ENCODE measurements around the gene ADGRV1. TPM values are rescaled to one million over a fixed set of nuclear protein-coding genes. Genes with fewer than 3 reads are reported as not detected.
A peak's percentile ranks its signal among the peaks of the same experiment; 100 is the strongest.
"Not testable (repeated sequence)": the region's sequence is repeated elsewhere in the genome, so short reads cannot be mapped to it uniquely, and the experiment has no call there.

The ADGRV1 gene
- total RNA-seq, 1 experiment from 2014 or later = 21.4 TPM

DNA sequence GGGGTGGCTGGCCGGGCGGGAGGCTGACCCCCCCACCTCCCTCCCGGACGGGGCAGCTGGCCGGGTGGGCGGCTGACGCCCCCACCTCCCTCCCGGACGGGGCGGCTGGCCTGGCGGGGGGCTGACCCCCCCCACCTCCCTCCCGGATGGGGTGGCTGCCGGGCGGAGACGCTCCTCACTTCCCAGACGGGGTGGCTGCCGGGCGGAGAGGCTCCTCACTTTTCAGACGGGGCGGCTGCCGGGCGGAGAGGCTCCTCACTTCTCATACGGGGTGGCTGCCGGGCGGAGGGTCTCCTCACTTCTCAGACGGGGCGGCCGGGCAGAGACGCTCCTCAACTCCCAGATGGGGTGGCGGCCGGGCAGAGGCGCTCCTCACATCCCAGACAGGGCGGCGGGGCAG, 37.2 kb downstream of the ADGRV1 start:
- H3K36me3 ChIP-seq; H3K27me3 ChIP-seq; H3K4me3 ChIP-seq; DNase-seq; H3K27ac ChIP-seq; H3K9me3 ChIP-seq (replicated peaks); H3K4me1 ChIP-seq: not testable (repeated sequence)

DNA sequence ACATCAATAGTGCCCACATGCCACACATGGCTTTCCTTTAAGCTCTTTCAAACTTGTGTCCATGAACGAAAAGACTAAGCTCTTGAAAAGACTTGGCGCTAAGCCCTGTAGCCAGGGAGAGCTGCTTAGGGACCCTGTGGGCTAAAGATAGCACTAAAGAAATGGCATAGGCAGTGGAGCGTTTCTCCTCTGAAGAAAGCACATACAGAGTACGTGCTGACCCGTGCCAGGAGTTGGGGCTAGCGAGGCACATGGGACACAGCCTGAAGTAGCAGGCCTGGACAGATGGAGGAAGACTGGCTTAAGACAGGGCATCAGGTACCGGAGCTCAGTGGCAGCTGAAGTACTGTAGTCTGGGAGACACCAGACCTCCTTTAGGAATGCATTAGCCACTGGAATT, 39.7 kb downstream of the ADGRV1 start:
- H3K9me3 ChIP-seq (replicated peaks) = 0 out of 2 replicates have a peak, but pooled peaks cover 5% of the 10 kb centered on the region
- no peak for DNase-seq
- no peaks in the 10 kb centered on the region for H3K27me3 ChIP-seq

DNA sequence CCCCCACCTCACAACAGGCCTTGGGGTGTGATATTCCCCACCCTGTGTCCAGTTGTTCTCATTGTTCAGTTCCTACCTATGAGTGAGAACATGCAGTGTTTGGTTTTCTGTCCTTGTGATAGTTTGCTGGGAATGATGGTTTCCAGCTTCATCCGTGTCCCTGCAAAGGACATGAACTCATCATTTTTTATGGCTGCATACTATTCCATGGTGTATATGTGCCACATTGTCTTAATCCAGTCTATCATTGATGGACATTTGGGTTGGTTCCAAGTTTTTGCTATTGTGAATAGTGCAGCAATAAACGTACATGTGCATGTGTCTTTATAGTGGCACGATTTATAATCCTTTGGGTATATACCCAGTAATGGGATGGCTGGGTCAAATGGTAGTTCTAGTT, 41.7 kb downstream of the ADGRV1 start:
- DNase-seq; H3K4me1 ChIP-seq; H3K27ac ChIP-seq; H3K36me3 ChIP-seq; H3K9me3 ChIP-seq (replicated peaks); H3K4me3 ChIP-seq; H3K27me3 ChIP-seq: not testable (repeated sequence)

More for the DNA sequence above, 39.7 kb downstream of the ADGRV1 start:
- Histone ChIP-seq H3K27ac (no peak overlapping the region), H3K4me3 (no peak overlapping the region), H3K4me1 (no peaks in the 10 kb centered on the region), H3K36me3 (no peaks in the 10 kb centered on the region)

DNA sequence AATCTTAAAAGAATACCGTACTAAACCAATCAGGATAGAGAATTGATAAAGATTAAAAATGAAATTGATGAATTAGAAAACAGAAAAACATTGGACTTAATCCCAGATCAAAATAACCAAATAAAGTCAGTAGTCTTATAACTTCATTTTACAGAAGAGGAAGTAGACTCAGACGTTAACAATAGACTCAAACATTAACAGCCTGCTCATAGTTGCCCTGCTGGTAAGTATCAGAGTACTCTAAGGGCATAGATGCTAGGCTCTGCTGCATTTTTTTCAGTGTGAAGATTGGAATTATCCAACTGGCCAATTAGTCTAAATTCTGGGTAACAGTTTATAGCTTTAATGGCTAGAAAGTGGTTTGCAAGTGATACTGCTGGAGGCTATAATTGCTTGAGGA, 42.9 kb downstream of the ADGRV1 start:
- 0 out of 2 replicates have a peak, but pooled peaks cover 5% of the 10 kb centered on the region for H3K9me3 ChIP-seq (replicated peaks)
- no peaks in the 10 kb centered on the region for H3K4me1 ChIP-seq
- H3K27ac ChIP-seq = no peak overlapping the region
- H3K4me3 ChIP-seq = no peak overlapping the region
- DNase-seq = no peak
- H3K27me3 ChIP-seq = no peaks in the 10 kb centered on the region
- H3K36me3 ChIP-seq = no peaks in the 10 kb centered on the region

DNA sequence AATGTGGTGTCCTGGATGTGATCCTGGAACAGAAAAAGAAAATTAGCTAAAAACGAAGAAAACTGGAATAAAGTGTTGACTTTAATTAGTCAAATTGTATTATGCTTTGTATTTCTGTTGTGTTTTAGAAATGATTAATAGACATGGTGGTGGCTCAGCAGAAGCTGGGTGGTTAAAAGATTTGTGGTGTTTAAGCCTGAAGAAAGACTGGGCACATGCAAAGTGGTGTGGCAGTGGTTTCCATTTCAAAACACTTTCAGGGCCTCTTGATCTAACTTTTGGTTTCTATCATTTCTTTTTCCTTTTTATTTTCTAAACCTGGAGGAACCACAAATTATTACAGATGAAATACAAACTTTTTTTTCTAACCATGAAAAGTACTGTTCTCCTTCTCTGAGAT, 44.1 kb downstream of the ADGRV1 start:
- Histone ChIP-seq H3K4me3 (no peak overlapping the region), H3K9me3 (replicated peaks) (0 out of 2 replicates have a peak, but pooled peaks cover 5% of the 10 kb centered on the region), H3K4me1 (no peaks in the 10 kb centered on the region), H3K27me3 (no peaks in the 10 kb centered on the region), H3K36me3 (no peaks in the 10 kb centered on the region), H3K27ac (no peak overlapping the region)
- DNase-seq = no peak

DNA sequence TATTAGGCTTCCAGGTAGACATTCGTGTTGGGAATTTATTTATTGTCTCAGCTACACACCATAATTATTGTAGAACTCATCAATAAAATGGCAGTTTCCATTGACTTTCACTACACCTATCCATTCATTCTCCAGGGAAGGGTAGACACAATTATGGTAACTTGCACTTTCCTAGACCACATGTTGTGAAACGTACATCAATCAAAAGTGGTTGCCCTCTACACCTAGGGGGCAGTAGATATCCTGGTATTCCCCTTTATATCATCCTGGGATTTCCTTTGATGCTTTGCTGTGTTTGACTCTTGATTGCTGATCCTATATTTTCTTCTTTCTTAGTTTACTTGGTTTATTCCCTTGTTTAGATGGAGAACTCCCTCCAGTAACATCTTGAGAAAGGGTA, 47.9 kb downstream of the ADGRV1 start:
- Histone ChIP-seq H3K27ac (no peak overlapping the region), H3K27me3 (no peaks in the 10 kb centered on the region), H3K36me3 (no peaks in the 10 kb centered on the region), H3K4me1 (no peaks in the 10 kb centered on the region), H3K4me3 (no peak overlapping the region), H3K9me3 (replicated peaks) (no peaks in the 10 kb centered on the region)
- peak in 1 of 2 experiments; percentile 30 for DNase-seq

DNA sequence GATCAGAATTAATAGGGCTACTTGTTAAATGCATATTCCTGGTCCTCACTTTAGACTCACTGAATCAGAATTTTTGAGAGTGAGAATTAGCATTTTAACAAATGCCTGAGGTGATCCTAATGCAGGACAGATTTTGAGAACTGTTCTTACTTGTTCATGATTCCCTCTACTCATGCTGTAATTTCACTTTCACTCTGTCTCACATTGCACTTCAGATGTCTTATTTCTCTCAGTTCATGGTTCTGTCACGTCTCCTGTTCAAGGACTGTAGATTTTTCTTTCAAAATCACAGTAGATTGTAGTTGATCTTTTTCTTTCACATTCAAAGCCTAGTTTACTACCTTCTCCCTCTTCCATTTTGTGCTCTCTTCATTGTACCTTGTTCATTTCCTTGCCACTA, 54.3 kb downstream of the ADGRV1 start:
- Histone ChIP-seq H3K27ac (no peak overlapping the region), H3K36me3 (no peaks in the 10 kb centered on the region), H3K9me3 (replicated peaks) (no peaks in the 10 kb centered on the region), H3K4me1 (no peaks in the 10 kb centered on the region), H3K27me3 (no peaks in the 10 kb centered on the region), H3K4me3 (no peak overlapping the region)
- DNase-seq = no peak

DNA sequence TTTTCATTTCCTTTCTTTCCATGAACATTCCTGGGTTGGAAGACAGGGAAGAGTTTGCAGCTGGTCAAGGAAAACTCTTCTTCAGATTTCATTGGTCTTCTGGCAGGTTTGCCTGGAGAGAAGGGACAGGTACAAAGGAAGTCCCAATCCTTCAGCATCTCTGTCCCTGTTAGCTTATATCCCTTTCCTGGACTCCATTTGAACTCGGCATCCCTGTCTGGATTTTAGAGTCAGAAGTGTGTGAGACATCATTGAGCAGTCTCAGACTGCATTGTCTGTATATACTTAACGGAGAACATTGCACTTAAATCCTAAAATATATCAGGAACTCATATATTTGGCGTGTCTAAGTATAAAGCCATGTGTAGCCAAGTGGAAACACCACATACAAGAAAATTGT, 54.9 kb downstream of the ADGRV1 start:
- Histone ChIP-seq H3K4me1 (no peaks in the 10 kb centered on the region), H3K27ac (no peak overlapping the region), H3K9me3 (replicated peaks) (no peaks in the 10 kb centered on the region), H3K27me3 (no peaks in the 10 kb centered on the region), H3K36me3 (no peaks in the 10 kb centered on the region), H3K4me3 (no peak overlapping the region)
- no peak for DNase-seq

DNA sequence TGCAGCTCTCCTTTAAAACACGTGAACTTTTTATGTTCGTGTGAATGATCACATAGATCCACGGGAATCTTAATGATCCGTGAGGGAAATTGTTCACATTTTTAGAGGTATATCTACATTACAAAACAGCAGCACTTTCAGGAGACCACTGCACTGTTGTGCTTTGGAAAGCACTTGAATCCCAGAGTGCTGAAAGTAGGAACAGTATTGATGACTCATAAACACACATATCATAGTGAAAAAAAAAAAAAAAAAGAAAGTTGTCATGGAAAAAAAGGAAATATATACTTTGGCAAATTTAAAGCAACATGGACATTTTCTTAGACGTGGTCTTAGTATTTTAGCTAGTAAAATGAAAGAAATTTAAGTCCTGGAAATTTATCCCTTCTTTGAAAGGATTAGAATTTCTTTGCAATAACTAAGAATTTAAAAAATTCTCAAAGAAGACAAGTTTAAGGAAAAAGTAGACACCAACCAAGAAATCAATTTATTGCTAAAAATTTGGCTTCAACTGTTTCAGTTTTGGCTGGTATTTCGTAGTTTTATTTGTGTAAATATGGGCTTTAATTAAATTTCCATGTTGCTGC, 55.4 kb downstream of the ADGRV1 start:
- Histone ChIP-seq H3K4me3 (no peak overlapping the region), H3K27me3 (no peaks in the 10 kb centered on the region), H3K27ac (no peak overlapping the region), H3K4me1 (no peaks in the 10 kb centered on the region), H3K9me3 (replicated peaks) (no peaks in the 10 kb centered on the region), H3K36me3 (no peaks in the 10 kb centered on the region)
- DNase-seq = no peak

DNA sequence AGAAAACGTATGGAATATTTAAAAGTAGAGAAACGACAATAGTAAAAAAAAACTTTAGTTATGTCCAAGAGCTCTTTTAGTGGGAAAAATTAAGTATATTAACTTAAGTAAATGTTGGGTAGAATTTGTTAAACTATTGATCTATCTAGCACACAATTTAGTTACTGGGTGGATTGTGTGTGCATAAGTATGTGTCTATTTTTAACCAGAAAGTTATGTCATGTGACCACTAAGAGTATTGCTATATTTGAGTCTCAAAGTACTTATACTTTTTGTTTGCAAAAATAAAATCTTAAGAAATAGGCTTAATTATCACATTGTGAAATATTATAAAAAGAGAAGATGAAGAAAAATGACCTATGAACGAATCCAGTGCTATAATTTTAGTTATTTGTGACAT, 56.8 kb downstream of the ADGRV1 start:
- no peak for DNase-seq
- no peak overlapping the region for H3K27ac ChIP-seq
- H3K4me3 ChIP-seq = no peak overlapping the region
- no peaks in the 10 kb centered on the region for H3K9me3 ChIP-seq (replicated peaks)
- H3K4me1 ChIP-seq = no peaks in the 10 kb centered on the region
- no peaks in the 10 kb centered on the region for H3K27me3 ChIP-seq
- H3K36me3 ChIP-seq = no peaks in the 10 kb centered on the region

DNA sequence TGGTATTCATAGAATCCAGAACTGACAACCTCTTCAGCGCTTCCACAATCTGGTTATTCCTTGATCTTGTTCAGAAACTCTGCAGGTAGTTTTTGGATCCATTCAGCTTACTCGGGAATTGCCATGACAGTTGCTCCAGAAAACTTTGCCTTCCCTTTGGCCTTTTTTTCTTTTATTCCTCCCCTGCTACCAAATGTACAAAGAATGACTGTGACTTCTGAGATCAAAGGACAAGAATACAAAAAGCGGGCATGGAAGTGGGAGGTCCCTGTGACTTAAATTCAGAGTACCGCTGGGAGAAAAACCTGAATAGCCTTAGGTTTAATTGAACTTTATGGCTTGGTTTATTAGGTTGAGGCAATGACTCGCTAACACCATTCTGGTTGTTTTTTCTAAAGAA, 59.5 kb downstream of the ADGRV1 start:
- Histone ChIP-seq H3K36me3 (no peaks in the 10 kb centered on the region), H3K4me1 (no peaks in the 10 kb centered on the region), H3K27me3 (no peaks in the 10 kb centered on the region), H3K9me3 (replicated peaks) (no peaks in the 10 kb centered on the region), H3K4me3 (no peak overlapping the region), H3K27ac (no peak overlapping the region)
- no peak for DNase-seq

DNA sequence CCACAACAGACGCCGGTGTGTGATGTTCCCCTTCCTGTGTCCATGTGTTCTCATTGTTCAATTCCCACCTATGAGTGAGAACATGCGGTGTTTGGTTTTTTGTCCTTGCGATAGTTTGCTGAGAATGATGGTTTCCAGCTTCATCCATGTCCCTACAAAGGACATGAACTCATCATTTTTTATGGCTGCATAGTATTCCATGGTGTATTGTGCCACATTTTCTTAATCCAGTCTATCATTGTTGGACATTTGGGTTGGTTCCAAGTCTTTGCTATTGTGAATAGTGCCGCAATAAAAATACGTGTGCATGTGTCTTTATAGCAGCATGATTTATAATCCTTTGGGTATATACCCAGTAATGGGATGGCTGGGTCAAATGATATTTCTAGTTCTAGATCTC, 61.2 kb downstream of the ADGRV1 start:
- not testable (repeated sequence) for H3K4me3 ChIP-seq; H3K9me3 ChIP-seq (replicated peaks); H3K27ac ChIP-seq; H3K27me3 ChIP-seq; DNase-seq; H3K36me3 ChIP-seq; H3K4me1 ChIP-seq

DNA sequence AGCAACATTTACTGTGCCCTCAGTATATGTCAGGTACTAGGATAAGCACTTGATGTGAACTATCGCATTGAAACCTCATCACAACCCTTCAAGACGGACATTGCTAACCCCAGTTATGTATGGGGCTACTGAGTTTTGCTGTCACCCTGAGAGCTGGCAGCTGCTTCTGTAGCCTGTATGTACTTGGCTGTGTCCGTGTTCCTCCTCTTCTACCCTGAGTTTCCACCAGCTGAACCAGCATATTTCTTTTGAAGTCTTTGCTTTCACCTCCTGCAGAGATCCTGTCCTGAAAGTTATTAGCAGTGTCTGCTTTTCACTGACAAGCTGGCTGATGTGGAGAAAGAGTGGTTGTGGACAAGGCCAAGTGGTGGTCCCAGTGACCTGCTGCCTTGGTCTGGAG, 63.3 kb downstream of the ADGRV1 start:
- no peaks in the 10 kb centered on the region for H3K27me3 ChIP-seq
- DNase-seq = no peak

DNA sequence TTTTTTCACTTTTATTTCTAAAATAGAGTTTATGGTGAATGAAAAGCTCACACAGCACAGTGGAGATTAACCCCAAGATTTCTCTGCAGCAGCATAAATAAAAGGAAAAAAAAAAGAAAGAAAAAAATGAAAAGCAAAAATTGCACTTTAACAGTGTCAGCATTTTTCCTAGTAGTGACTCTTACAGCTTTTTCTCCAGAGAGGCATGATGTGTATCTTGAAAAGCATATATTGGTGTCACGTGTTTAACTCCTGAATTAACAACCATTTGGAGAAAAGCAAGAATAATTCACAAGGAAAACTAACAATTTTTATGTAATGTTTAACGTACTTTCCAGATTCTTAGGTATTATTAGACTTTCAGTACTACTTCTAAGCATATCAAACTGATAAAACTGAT, 67.9 kb downstream of the ADGRV1 start:
- H3K36me3 ChIP-seq = no peaks in the 10 kb centered on the region

More for the DNA sequence above, 63.3 kb downstream of the ADGRV1 start:
- H3K27ac ChIP-seq = no peak overlapping the region
- no peak overlapping the region for H3K4me3 ChIP-seq
- 0 out of 2 replicates have a peak, but pooled peaks cover 3% of the 10 kb centered on the region for H3K9me3 ChIP-seq (replicated peaks)
- H3K36me3 ChIP-seq = no peaks in the 10 kb centered on the region
- H3K4me1 ChIP-seq = no peaks in the 10 kb centered on the region

DNA sequence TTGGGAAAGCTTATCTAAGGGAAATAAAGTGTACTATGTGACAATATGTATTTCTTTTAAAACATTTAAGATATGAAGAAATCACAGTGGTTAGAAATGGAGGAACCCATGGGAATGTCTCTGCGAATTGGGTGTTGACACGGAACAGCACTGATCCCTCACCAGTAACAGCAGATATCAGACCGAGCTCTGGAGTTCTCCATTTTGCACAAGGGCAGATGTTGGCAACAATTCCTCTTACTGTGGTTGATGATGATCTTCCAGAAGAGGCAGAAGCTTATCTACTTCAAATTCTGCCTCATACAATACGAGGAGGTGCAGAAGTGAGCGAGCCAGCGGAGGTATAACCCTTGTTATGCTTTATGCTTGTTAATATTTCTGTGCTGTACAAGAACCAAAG, 69.9 kb downstream of the ADGRV1 start:
- 0 out of 2 replicates have a peak, but pooled peaks cover 3% of the 10 kb centered on the region for H3K9me3 ChIP-seq (replicated peaks)
- DNase-seq = no peak
- H3K27ac ChIP-seq = no peak overlapping the region
- H3K4me1 ChIP-seq = no peaks in the 10 kb centered on the region
- H3K27me3 ChIP-seq = no peaks in the 10 kb centered on the region
- H3K4me3 ChIP-seq = no peak overlapping the region
- H3K36me3 ChIP-seq = no peaks in the 10 kb centered on the region

More for the DNA sequence above, 67.9 kb downstream of the ADGRV1 start:
- Histone ChIP-seq H3K9me3 (replicated peaks) (0 out of 2 replicates have a peak, but pooled peaks cover 3% of the 10 kb centered on the region), H3K4me1 (no peaks in the 10 kb centered on the region), H3K27me3 (no peaks in the 10 kb centered on the region), H3K4me3 (no peak overlapping the region), H3K27ac (no peak overlapping the region)
- DNase-seq = no peak

DNA sequence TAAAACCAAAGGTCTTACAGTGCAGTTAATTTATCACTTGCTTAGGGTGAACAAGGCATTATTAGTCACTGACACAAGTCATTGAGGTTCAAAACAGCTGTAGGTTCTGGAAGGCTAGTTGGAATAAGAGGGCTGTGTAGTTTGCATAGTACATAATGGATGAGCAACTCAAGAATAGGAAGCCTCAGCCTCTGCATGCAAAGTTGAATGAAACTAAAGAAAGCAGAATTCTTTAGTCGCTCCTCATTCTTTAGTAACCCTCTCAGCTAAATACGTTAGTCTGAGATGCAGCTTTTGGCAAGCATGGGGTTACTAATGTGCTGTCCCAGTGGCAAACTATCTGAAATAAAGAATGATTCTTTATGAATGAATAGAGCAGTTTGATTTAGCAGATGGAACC, 74.2 kb downstream of the ADGRV1 start:
- DNase-seq = no peak
- Histone ChIP-seq H3K36me3 (no peaks in the 10 kb centered on the region), H3K4me1 (no peaks in the 10 kb centered on the region; the same call in 1 of the 2 replicates), H3K27ac (no peak overlapping the region), H3K9me3 (replicated peaks) (no peaks in the 10 kb centered on the region), H3K4me3 (no peak overlapping the region), H3K27me3 (no peaks in the 10 kb centered on the region)

Measured in SJCRH30 (cell line).